Stimulated activated CD8-positive, alpha-beta memory T cell treated with anti-CD3 and anti-CD28 coated beads, Interleukin-4, amount 100 ng/mL, for 24 hours (primary cell): ENCODE results near the gene TMEM42.
"Not testable (repeated sequence)": the region's sequence is repeated elsewhere in the genome, so short reads cannot be mapped to it uniquely, and the experiment has no call there.

ENCODE experiments used
- DNase-seq: peaks from one replicate; pipeline ENCODE4 v3.0.0-alpha.2; 2020; ENCODE audit warnings: low read depth

The TMEM42 gene

GRCh38 chr3:44861412-44862225 is at the start of gene TMEM42:
Gene TMEM42 (plus strand): TSS chr3:44861912. CDS start chr3:44861925, 13 bp downstream.
- DNase-seq = peak; percentile 82

- no peak for DNase-seq
Observed at GRCh38 chr3:44814751-44815150, 47.0 kb upstream of the TMEM42 start.

GRCh38 chr3:44816334-44816733 is 45.4 kb upstream of the TMEM42 start:
- not testable (repeated sequence) for DNase-seq

GRCh38 chr3:44821206-44821605 is 40.5 kb upstream of the TMEM42 start:
- DNase-seq = not testable (repeated sequence)

GRCh38 chr3:44825264-44825925 is 36.3 kb upstream of the TMEM42 start:
- DNase-seq = no peak

GRCh38 chr3:44827196-44827595 is 34.5 kb upstream of the TMEM42 start:
- DNase-seq = no peak

GRCh38 chr3:44831232-44831631 is 30.5 kb upstream of the TMEM42 start:
- no peak for DNase-seq

GRCh38 chr3:44832032-44832431 is 29.7 kb upstream of the TMEM42 start:
- no peak for DNase-seq

- DNase-seq = no peak
Observed at GRCh38 chr3:44832965-44833364, 28.7 kb upstream of the TMEM42 start.

GRCh38 chr3:44833394-44833793 is 28.3 kb upstream of the TMEM42 start:
- no peak for DNase-seq

- DNase-seq = no peak
Observed at GRCh38 chr3:44835684-44836083, 26.0 kb upstream of the TMEM42 start.

- no peak for DNase-seq
Observed at GRCh38 chr3:44842376-44842775, 19.3 kb upstream of the TMEM42 start.

GRCh38 chr3:44845528-44846520 is 15.9 kb upstream of the TMEM42 start:
- DNase-seq = no peak

- DNase-seq = no peak
Observed at GRCh38 chr3:44848634-44849033, 13.1 kb upstream of the TMEM42 start.

- not testable (repeated sequence) for DNase-seq
Observed at GRCh38 chr3:44856663-44857062, 5.0 kb upstream of the TMEM42 start.

GRCh38 chr3:44860117-44860516 is 1.6 kb upstream of the TMEM42 start:
- DNase-seq = no peak

GRCh38 chr3:44862226-44862637 is 520 bp downstream of the TMEM42 start:
- DNase-seq = no peak

- DNase-seq = no peak
Observed at GRCh38 chr3:44865272-44866035, 3.7 kb downstream of the TMEM42 start.

GRCh38 chr3:44867421-44868111 is 5.9 kb downstream of the TMEM42 start:
- DNase-seq = no peak

- DNase-seq = no peak
Observed at GRCh38 chr3:44870375-44871061, 8.8 kb downstream of the TMEM42 start.
